Upper lobe of left lung (tissue), 4 donors: ENCODE measurements around the gene CCDC51.

Source experiments
- POLR2A ChIP-seq, 4 donors: fragments of 450-650 bp; IDR thresholded peaks; one replicate each; pipeline ENCODE4 v1.5.1; 2016 to 2017; ENCODE audit warnings: antibody characterized with exemption in 4 of 4, mild to moderate bottlenecking in 2 of 4
- TF ChIP-seq, protein P1 (sequence below), 6 experiments: fragments of 450-650 bp in 4 of 6; fragments of 200-600 bp in 2 of 6; sonication (generic) in 2 of 6; IDR thresholded peaks; one replicate each; pipeline ENCODE4 v1.5.1; 2016 to 2019; ENCODE audit warnings: antibody characterized with exemption in 6 of 6

- TF ChIP-seq, protein P1, sequence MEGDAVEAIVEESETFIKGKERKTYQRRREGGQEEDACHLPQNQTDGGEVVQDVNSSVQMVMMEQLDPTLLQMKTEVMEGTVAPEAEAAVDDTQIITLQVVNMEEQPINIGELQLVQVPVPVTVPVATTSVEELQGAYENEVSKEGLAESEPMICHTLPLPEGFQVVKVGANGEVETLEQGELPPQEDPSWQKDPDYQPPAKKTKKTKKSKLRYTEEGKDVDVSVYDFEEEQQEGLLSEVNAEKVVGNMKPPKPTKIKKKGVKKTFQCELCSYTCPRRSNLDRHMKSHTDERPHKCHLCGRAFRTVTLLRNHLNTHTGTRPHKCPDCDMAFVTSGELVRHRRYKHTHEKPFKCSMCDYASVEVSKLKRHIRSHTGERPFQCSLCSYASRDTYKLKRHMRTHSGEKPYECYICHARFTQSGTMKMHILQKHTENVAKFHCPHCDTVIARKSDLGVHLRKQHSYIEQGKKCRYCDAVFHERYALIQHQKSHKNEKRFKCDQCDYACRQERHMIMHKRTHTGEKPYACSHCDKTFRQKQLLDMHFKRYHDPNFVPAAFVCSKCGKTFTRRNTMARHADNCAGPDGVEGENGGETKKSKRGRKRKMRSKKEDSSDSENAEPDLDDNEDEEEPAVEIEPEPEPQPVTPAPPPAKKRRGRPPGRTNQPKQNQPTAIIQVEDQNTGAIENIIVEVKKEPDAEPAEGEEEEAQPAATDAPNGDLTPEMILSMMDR (IDR thresholded peaks at IDR 0.05): no peak
- no peak for TF ChIP-seq POLR2A (IDR thresholded peaks at IDR 0.05)
These were observed 38.1 kb upstream of the CCDC51 start for GRCh38 chr3:48477959-48478520.
